Effector memory CD8-positive, alpha-beta T cell (primary cell): ENCODE data around the gene PCDHB12.
"Not testable (repeated sequence)": the region's sequence is repeated elsewhere in the genome, so short reads cannot be mapped to it uniquely, and the experiment has no call there.

Experiments
- ATAC-seq: fragments of 150-1000 bp; cut with Tn5 transposase; replicated peaks from 2 replicates; pipeline ENCODE4 v1.10.0; 2021; ENCODE audit warnings: mild to moderate bottlenecking, moderate library complexity
- DNase-seq, 3 experiments: peaks; one replicate each; pipeline ENCODE4 v3.0.0; 2021
- H3K27ac Mint-ChIP-seq, 2 donors: one replicate each; pipeline ENCODE4 v1.8.0; 2022; ENCODE audit warnings: mild to moderate bottlenecking in 2 of 2, mixed read lengths in 2 of 2, moderate library complexity in 2 of 2
- H3K27me3 Mint-ChIP-seq, 2 donors: one replicate each; pipeline ENCODE4 v1.8.0; 2022; ENCODE audit warnings: mixed read lengths in 2 of 2
- H3K36me3 Mint-ChIP-seq: one replicate; pipeline ENCODE4 v1.8.0; 2022; ENCODE audit warnings: mild to moderate bottlenecking, moderate library complexity, mixed read lengths; ENCODE audit not compliant: insufficient read depth
- H3K4me1 Mint-ChIP-seq, 2 donors: one replicate each; pipeline ENCODE4 v1.8.0; 2022; ENCODE audit warnings: low read depth in 2 of 2, mixed read lengths in 2 of 2
- H3K4me3 Mint-ChIP-seq, 2 donors: one replicate each; pipeline ENCODE4 v1.8.0; 2022; ENCODE audit warnings: mild to moderate bottlenecking in 2 of 2, mixed read lengths in 2 of 2, moderate library complexity in 2 of 2
- H3K9me3 Mint-ChIP-seq, 2 donors: one replicate each; pipeline ENCODE4 v1.8.0; 2022; ENCODE audit warnings: mixed read lengths in 2 of 2
- total RNA-seq, 9 experiments: gene quantifications; one replicate each; lab custom pipeline; 2026; lab: John Stamatoyannopoulos, UW

The PCDHB12 gene
- total RNA-seq, result 0 to 0.10 (median 0) reads per million in 9 experiments

- no peak for DNase-seq
- Mint-ChIP-seq H3K9me3 (peaks cover 0 to 1% of the 10 kb centered on the region in 2 donors), H3K27ac (no peak within 1 kb of the TSS), H3K36me3 (no peaks in the 10 kb centered on the region), H3K4me1 (no peaks in the 10 kb centered on the region), H3K27me3 (peaks cover 57 to 76% of the 10 kb centered on the region in 2 donors), H3K4me3 (no peak within 1 kb of the TSS)
- ATAC-seq, result no peak
Measured at GRCh38 chr5:141208478-141208877, at the start of gene PCDHB12. PCDHB12 (plus strand) TSS chr5:141208719; CDS start chr5:141208908, 189 bp downstream.

DNA sequence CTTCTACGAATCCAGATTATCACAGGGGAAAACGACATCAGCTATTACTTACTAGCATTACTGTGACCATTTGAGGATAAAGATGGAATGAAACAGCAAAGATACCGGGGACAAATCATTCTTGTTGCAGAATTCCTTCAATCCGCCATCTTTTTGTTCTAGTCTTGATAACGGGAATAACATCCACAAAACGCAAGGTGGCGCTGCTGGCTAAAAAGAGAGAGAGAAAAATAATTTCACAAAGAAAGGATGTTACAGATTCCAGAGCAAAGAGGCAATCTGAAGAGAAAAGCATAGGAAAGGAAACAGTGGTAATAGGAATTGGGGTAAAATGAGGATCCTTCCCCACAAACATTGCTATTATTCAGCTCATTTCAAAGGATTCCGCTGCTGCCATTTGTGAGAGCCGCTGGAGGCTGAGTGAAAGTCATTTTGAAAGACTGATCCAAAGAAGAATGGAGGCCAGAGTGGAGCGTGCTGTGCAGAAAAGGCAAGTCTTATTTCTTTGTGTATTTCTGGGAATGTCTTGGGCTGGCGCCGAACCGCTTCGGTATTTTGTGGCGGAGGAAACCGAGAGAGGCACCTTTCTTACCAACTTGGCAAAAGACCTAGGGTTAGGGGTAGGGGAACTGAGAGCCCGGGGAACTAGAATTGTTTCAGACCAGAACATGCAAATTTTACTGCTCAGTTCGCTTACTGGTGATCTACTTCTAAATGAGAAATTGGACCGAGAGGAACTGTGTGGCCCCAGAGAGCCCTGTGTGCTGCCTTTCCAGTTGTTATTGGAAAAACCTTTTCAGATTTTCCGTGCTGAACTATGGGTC lies 35.9 kb upstream of the PCDHB12 start, which contains the start of gene PCDHB7:
Gene PCDHB7 (plus strand): TSS at position 264 of the 824 bp plus-strand sequence. CDS start 192 bp downstream, at position 456.
- DNase-seq (no peak), ATAC-seq (no peak)
- Mint-ChIP-seq H3K27me3 (peaks cover 25 to 42% of the 10 kb centered on the region in 2 donors), H3K4me3 (no peak within 1 kb of the TSS), H3K9me3 (peaks cover 1 to 14% of the 10 kb centered on the region in 2 donors), H3K36me3 (peaks cover 8% of the 10 kb centered on the region), H3K4me1 (peaks cover 4 to 7% of the 10 kb centered on the region in 2 donors), H3K27ac (no peak within 1 kb of the TSS)

GRCh38 chr5:141174291-141175104 lies 34.0 kb upstream of the PCDHB12 start:
- H3K36me3 Mint-ChIP-seq, result not testable (repeated sequence)

DNA sequence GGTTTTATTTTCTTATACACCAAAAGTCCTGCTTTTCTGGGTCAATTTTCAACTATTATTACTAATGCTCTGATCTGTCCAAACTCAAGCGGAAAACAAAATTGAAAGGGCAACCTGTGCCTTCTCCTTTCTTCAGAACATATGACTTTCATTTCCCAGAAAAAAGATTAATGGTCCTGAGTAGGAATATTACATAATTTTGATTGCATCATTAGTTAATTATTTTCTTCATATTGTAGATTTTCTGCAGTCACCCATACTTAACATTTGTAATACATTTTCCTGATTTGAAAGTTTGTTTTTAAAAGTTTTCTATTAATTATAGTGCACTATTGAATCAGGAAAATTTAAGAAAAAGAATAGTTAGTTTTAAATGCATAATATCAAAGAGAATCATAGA lies 32.6 kb upstream of the PCDHB12 start:
- Mint-ChIP-seq H3K4me3 (no peak overlapping the region), H3K36me3 (peaks cover 8% of the 10 kb centered on the region), H3K4me1 (peaks cover 4 to 7% of the 10 kb centered on the region in 2 donors), H3K27me3 (peaks cover 10 to 13% of the 10 kb centered on the region in 2 donors), H3K9me3 (peaks cover 0 to 7% of the 10 kb centered on the region in 2 donors), H3K27ac (no peak overlapping the region)
- no peak for ATAC-seq
- DNase-seq, result no peak

More at GRCh38 chr5:141174291-141175104, 34.0 kb upstream of the PCDHB12 start:
- peaks cover 10 to 23% of the 10 kb centered on the region in 2 donors for H3K27me3 Mint-ChIP-seq
- ATAC-seq, H3K4me3 Mint-ChIP-seq, DNase-seq, H3K9me3 Mint-ChIP-seq, H3K27ac Mint-ChIP-seq, H3K4me1 Mint-ChIP-seq: not testable (repeated sequence)

- H3K27me3 Mint-ChIP-seq, result peaks cover 14 to 18% of the 10 kb centered on the region in 2 donors
- not testable (repeated sequence) for H3K9me3 Mint-ChIP-seq, H3K4me3 Mint-ChIP-seq, DNase-seq, H3K27ac Mint-ChIP-seq, ATAC-seq, H3K36me3 Mint-ChIP-seq, H3K4me1 Mint-ChIP-seq
Measured at GRCh38 chr5:141177577-141178191, 30.8 kb upstream of the PCDHB12 start, which contains the start of gene PCDHB8. PCDHB8 (plus strand) TSS chr5:141177790; CDS start chr5:141178035, 245 bp downstream.

GRCh38 chr5:141179371-141179770 lies 29.1 kb upstream of the PCDHB12 start:
- not testable (repeated sequence) for H3K27ac Mint-ChIP-seq, H3K9me3 Mint-ChIP-seq, DNase-seq, H3K4me1 Mint-ChIP-seq, H3K36me3 Mint-ChIP-seq, H3K4me3 Mint-ChIP-seq, ATAC-seq
- peaks cover 22 to 29% of the 10 kb centered on the region in 2 donors for H3K27me3 Mint-ChIP-seq

DNA sequence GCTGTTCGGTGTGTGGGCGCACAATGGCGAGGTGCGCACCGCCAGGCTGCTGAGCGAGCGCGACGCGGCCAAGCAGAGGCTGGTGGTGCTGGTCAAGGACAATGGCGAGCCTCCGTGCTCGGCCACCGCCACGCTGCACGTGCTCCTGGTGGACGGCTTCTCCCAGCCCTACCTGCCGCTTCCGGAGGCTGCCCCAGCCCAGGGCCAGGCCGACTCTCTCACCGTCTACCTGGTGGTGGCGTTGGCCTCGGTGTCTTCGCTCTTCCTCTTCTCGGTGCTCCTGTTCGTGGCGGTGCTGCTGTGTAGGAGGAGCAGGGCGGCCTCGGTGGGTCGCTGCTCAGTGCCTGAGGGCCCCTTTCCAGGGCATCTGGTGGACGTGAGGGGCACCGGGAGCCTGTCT lies 28.6 kb upstream of the PCDHB12 start:
- not testable (repeated sequence) for H3K4me3 Mint-ChIP-seq, H3K4me1 Mint-ChIP-seq, H3K36me3 Mint-ChIP-seq, H3K9me3 Mint-ChIP-seq, H3K27ac Mint-ChIP-seq, DNase-seq, ATAC-seq
- H3K27me3 Mint-ChIP-seq, result peaks cover 27 to 34% of the 10 kb centered on the region in 2 donors

- no peak for DNase-seq
- H3K4me3 Mint-ChIP-seq, result no peak overlapping the region
- H3K27me3 Mint-ChIP-seq, result peaks cover 32 to 38% of the 10 kb centered on the region in 2 donors
- H3K36me3 Mint-ChIP-seq, result no peaks in the 10 kb centered on the region
- H3K4me1 Mint-ChIP-seq, result no peaks in the 10 kb centered on the region
- H3K9me3 Mint-ChIP-seq, result peaks cover 0 to 1% of the 10 kb centered on the region in 2 donors
- no peak for ATAC-seq
- no peak overlapping the region for H3K27ac Mint-ChIP-seq
Measured at GRCh38 chr5:141180313-141180712, 28.2 kb upstream of the PCDHB12 start.

DNA sequence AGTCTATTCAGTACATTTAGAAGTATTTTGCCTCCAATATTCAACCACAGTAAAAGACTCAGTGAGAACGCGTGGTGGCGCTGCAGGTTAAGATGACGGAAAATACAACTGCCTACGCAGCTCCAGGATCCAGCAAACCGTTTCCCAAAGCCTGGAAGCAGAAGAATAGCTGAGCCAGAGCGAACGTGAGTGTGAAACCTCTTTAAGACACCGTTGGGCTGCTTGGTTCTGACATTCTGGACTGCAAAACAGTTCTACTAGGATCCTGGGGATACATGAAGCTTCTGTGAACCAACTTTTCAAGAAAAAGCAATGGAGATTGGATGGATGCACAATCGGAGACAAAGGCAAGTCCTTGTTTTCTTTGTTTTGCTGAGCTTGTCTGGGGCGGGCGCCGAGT lies 26.3 kb upstream of the PCDHB12 start, which contains the start of gene PCDHB16:
Gene PCDHB16 (plus strand): TSS at position 140 of the 400 bp plus-strand sequence. CDS start 173 bp downstream, at position 313.
- Mint-ChIP-seq H3K27me3 (peaks cover 32 to 53% of the 10 kb centered on the region in 2 donors), H3K36me3 (no peaks in the 10 kb centered on the region), H3K4me3 (no peak within 1 kb of the TSS), H3K4me1 (peaks cover 5% of the 10 kb centered on the region in 2 donors), H3K27ac (no peak within 1 kb of the TSS), H3K9me3 (peaks cover 0 to 1% of the 10 kb centered on the region in 2 donors)
- no peak for ATAC-seq
- DNase-seq, result no peak

DNA sequence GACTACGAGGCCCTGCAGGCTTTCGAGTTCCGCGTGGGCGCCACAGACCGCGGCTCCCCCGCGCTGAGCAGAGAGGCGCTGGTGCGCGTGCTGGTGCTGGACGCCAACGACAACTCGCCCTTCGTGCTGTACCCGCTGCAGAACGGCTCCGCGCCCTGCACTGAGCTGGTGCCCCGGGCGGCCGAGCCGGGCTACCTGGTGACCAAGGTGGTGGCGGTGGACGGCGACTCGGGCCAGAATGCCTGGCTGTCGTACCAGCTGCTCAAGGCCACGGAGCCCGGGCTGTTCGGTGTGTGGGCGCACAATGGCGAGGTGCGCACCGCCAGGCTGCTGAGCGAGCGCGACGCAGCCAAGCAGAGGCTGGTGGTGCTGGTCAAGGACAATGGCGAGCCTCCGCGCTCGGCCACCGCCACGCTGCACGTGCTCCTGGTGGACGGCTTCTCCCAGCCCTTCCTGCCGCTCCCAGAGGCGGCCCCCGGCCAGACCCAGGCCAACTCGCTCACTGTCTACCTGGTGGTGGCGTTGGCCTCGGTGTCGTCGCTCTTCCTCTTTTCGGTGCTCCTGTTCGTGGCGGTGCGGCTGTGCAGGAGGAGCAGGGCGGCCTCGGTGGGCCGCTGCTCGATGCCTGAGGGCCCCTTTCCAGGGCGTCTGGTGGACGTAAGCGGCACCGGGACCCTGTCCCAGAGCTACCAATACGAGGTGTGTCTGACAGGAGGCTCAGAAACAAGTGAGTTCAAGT lies 24.2 kb upstream of the PCDHB12 start:
- H3K4me1 Mint-ChIP-seq, result not testable (repeated sequence)

GRCh38 chr5:141186897-141187512 lies 21.5 kb upstream of the PCDHB12 start, which contains the start of gene PCDHB9:
PCDHB9 (plus strand) TSS chr5:141187161; CDS start chr5:141187319, 158 bp downstream.
- Mint-ChIP-seq H3K27ac (no peak within 1 kb of the TSS), H3K4me1 (peaks cover 8% of the 10 kb centered on the region in 2 donors), H3K9me3 (peaks cover 0 to 1% of the 10 kb centered on the region in 2 donors), H3K27me3 (peaks cover 54 to 80% of the 10 kb centered on the region in 2 donors), H3K4me3 (peak within 1 kb of the TSS; percentile 46 to 60), H3K36me3 (no peaks in the 10 kb centered on the region)
- ATAC-seq, result peak; percentile 42
- peak in 2 of 3 experiments; percentile 12 to 14 for DNase-seq

More for the DNA sequence above, 24.2 kb upstream of the PCDHB12 start:
- ATAC-seq, H3K27ac Mint-ChIP-seq, H3K4me3 Mint-ChIP-seq, H3K9me3 Mint-ChIP-seq, H3K36me3 Mint-ChIP-seq, DNase-seq: not testable (repeated sequence)
- H3K27me3 Mint-ChIP-seq, result peaks cover 45 to 67% of the 10 kb centered on the region in 2 donors

- H3K27ac Mint-ChIP-seq, ATAC-seq, DNase-seq, H3K36me3 Mint-ChIP-seq, H3K4me3 Mint-ChIP-seq, H3K9me3 Mint-ChIP-seq: not testable (repeated sequence)
- Mint-ChIP-seq H3K27me3 (peaks cover 48 to 77% of the 10 kb centered on the region in 2 donors), H3K4me1 (peaks cover 10 to 11% of the 10 kb centered on the region in 2 donors)
Measured at GRCh38 chr5:141188682-141189081, 19.8 kb upstream of the PCDHB12 start.
